Hematopoietic multipotent progenitor cell treated with erythropoietin and hydrocortisone succinate and interleukin-3 and kit ligand, for 6 days (in vitro differentiated cells): ENCODE data around the gene NLRP1.
"Not testable (repeated sequence)": the region's sequence is repeated elsewhere in the genome, so short reads cannot be mapped to it uniquely, and the experiment has no call there.

Source experiments
- DNase-seq: peaks from one replicate; pipeline ENCODE4 v3.0.0-alpha.2; 2015

NLRP1 gene

GRCh38 chr17:5585836-5586521 is 1.7 kb upstream of the NLRP1 start:
- DNase-seq: peak; percentile 6

GRCh38 chr17:5585287-5585794 is 1.0 kb upstream of the NLRP1 start:
- no peak for DNase-seq

- no peak for DNase-seq
Observed at GRCh38 chr17:5583426-5584382, 605 bp downstream of the NLRP1 start.

- DNase-seq: peak; percentile 24
Observed at GRCh38 chr17:5582209-5583185, 1.8 kb downstream of the NLRP1 start.

GRCh38 chr17:5581655-5582054 is 2.7 kb downstream of the NLRP1 start:
- DNase-seq: no peak

GRCh38 chr17:5580969-5581368 is 3.3 kb downstream of the NLRP1 start:
- DNase-seq: no peak

GRCh38 chr17:5580367-5580766 is 3.9 kb downstream of the NLRP1 start:
- DNase-seq: peak; percentile 42

- not testable (repeated sequence) for DNase-seq
Observed at GRCh38 chr17:5578768-5579167, 5.5 kb downstream of the NLRP1 start.

GRCh38 chr17:5573017-5573416 is 11.3 kb downstream of the NLRP1 start:
- DNase-seq: not testable (repeated sequence)

- DNase-seq: no peak
Observed at GRCh38 chr17:5571281-5571680, 13.0 kb downstream of the NLRP1 start.

GRCh38 chr17:5565808-5566207 is 18.5 kb downstream of the NLRP1 start:
- DNase-seq: no peak

- no peak for DNase-seq
Observed at GRCh38 chr17:5563456-5563855, 20.9 kb downstream of the NLRP1 start.

GRCh38 chr17:5562661-5563360 is 21.5 kb downstream of the NLRP1 start:
- DNase-seq: no peak

- no peak for DNase-seq
Observed at GRCh38 chr17:5561736-5562571, 22.4 kb downstream of the NLRP1 start.

GRCh38 chr17:5560361-5560988 is 23.8 kb downstream of the NLRP1 start:
- DNase-seq: no peak

GRCh38 chr17:5558815-5559785 is 25.2 kb downstream of the NLRP1 start:
- DNase-seq: no peak

- no peak for DNase-seq
Observed at GRCh38 chr17:5557990-5558389, 26.3 kb downstream of the NLRP1 start.

- no peak for DNase-seq
Observed at GRCh38 chr17:5557485-5557884, 26.8 kb downstream of the NLRP1 start.

GRCh38 chr17:5555254-5555653 is 29.1 kb downstream of the NLRP1 start:
- no peak for DNase-seq
